Naive thymus-derived CD8-positive, alpha-beta T cell (primary cell): ENCODE data around the gene GATAD2A. TPM values are rescaled to one million over a fixed set of nuclear protein-coding genes. Genes with fewer than 3 reads are reported as not detected.

ENCODE experiments used
- ATAC-seq, 2 donors: fragments of 150-1000 bp; cut with Tn5 transposase in 1 of 2; sonication (Bioruptor Pico), chemical (Tn5 transposase) in 1 of 2; 1 replicate in 1 of 2; 2 replicates in 1 of 2; pipeline ENCODE4 v1.10.0; 2021; ENCODE audit warnings: mild to moderate bottlenecking in 2 of 2, moderate library complexity in 2 of 2
- POLR2A ChIA-PET: fragments of 350-600 bp; sonication (Branson Sonifier 250); formaldehyde crosslinking; loops from one replicate; lab custom pipeline; 2021; ENCODE audit warnings: antibody characterized with exemption; lab: Charles Lee
- DNase-seq, 10 donors: peaks; one replicate each; pipeline versions ENCODE4 v3.0.0 to v3.0.0-alpha.2; 2020 to 2022
- H3K27ac Mint-ChIP-seq, 10 donors: one replicate each; pipeline ENCODE4 v1.8.0; 2020 to 2022; ENCODE audit warnings: mild to moderate bottlenecking in 10 of 10, mixed read lengths in 10 of 10, moderate library complexity in 4 of 10, inconsistent platforms in 1 of 10
- H3K27me3 Mint-ChIP-seq, 5 donors: one replicate each; pipeline ENCODE4 v1.8.0; 2021 to 2022; ENCODE audit warnings: mixed read lengths in 5 of 5
- H3K36me3 Mint-ChIP-seq, 3 donors: one replicate each; pipeline ENCODE4 v1.8.0; 2020 to 2022; ENCODE audit warnings: mixed read lengths in 3 of 3, mild to moderate bottlenecking in 2 of 3, inconsistent platforms in 1 of 3
- H3K4me1 Mint-ChIP-seq, 4 donors: one replicate each; pipeline ENCODE4 v1.8.0; 2021 to 2022; ENCODE audit warnings: mixed read lengths in 4 of 4
- H3K4me3 Mint-ChIP-seq, 10 donors: one replicate each; pipeline ENCODE4 v1.8.0; 2020 to 2022; ENCODE audit warnings: mild to moderate bottlenecking in 10 of 10, mixed read lengths in 10 of 10, moderate library complexity in 6 of 10, inconsistent platforms in 1 of 10
- H3K9me3 Mint-ChIP-seq, 9 donors: one replicate each; pipeline ENCODE4 v1.8.0; 2020 to 2022; ENCODE audit warnings: mixed read lengths in 9 of 9, mild to moderate bottlenecking in 3 of 9, inconsistent platforms in 1 of 9, moderate library complexity in 1 of 9
- polyA plus RNA-seq, 3 donors: library from polyadenylated mRNA; unstranded; fragments of 300-500 nt; fragmentation: Illumina TruSeq; gene quantifications; one replicate each; pipeline ENCODE4 v1.2.3, GENCODE V29; 2021
- total RNA-seq, 8 experiments: library from RNA in 2 of 8; stranded (reverse) in 2 of 8; gene quantifications; one replicate each; pipeline ENCODE4 v1.2.3 and lab custom pipeline; 2021 to 2026

Gene GATAD2A
- total and polyA plus RNA-seq, 5 experiments from 2014 or later, result 14.5 to 107 (median 35.1) TPM

GRCh38 chr19:19416280-19416679, 10.8 kb downstream of the GATAD2A start:
- POLR2A ChIA-PET, result interaction anchor here (1.3 to 1.4 kb wide), 2 partner anchors 9 kb away, joined by 4 read pairs; no protein-coding TSS in a partner anchor
- Mint-ChIP-seq H3K27me3 (no peaks in the 10 kb centered on the region), H3K4me3 (peak overlapping the region in 8 of 10 donors; percentile 4 to 73 (median 48)), H3K36me3 (peaks cover 0 to 17% (median 0%) of the 10 kb centered on the region in 3 donors), H3K9me3 (no peaks in the 10 kb centered on the region), H3K4me1 (peaks cover 42 to 84% (median 78%) of the 10 kb centered on the region in 4 donors), H3K27ac (peak overlapping the region in 8 of 10 donors; percentile 44 to 85 (median 73))
- ATAC-seq (no peak), DNase-seq (no peak)

GRCh38 chr19:19417046-19417445, 11.6 kb downstream of the GATAD2A start:
- DNase-seq, result no peak
- POLR2A ChIA-PET, result interaction anchor here (1.0 to 1.7 kb wide), 4 partner anchors 9 to 73 kb away, joined by 3 to 5 read pairs (median 4); partner anchors contain the start of gene GATAD2A
- Mint-ChIP-seq H3K4me3 (peak overlapping the region in 6 of 10 donors; percentile 58 to 82 (median 71)), H3K4me1 (peaks cover 42 to 85% (median 80%) of the 10 kb centered on the region in 4 donors), H3K9me3 (no peaks in the 10 kb centered on the region), H3K36me3 (peaks cover 0 to 14% (median 0%) of the 10 kb centered on the region in 3 donors), H3K27ac (peak overlapping the region in 9 of 10 donors; percentile 43 to 82 (median 70)), H3K27me3 (no peaks in the 10 kb centered on the region)
- ATAC-seq, result no peak

DNA sequence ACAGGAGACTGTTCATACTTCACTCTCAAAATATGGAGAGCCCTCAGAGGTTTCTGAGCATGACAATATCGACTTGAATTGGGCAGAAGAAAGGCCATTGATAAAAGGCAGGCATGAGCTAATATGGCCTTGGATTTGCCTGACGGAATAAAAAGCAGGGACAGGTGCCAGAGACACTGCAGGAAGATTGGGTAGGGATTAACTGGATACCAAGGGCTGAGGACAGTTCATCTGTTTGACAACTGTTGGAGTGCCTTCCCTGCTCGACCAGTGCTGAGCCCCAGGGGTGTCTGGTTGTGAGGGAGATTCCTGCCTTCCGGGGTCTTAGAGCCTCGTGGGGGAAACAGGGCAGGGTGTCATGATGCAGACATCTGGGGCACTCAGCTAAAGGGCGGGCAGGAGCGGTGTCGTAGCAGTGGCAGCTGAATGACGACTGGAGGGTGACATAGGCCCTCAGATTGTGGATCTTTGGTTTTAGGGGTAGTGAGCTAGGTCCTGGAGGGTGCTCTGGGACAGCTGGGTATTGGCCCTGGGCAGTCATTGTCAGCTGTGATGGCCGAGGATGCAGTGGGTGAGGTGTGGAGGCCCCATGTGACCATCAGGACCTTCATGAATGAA, 12.3 kb downstream of the GATAD2A start:
- H3K4me3 Mint-ChIP-seq, result peak overlapping the region in 9 of 10 donors; percentile 61 to 82 (median 69)
- no peaks in the 10 kb centered on the region for H3K27me3 Mint-ChIP-seq
- H3K9me3 Mint-ChIP-seq, result no peaks in the 10 kb centered on the region
- DNase-seq (no peak), ATAC-seq (peak; percentile 16 to 28)
- H3K36me3 Mint-ChIP-seq, result peaks cover 0 to 14% (median 0%) of the 10 kb centered on the region in 3 donors
- H3K27ac Mint-ChIP-seq, result peak overlapping the region; percentile 6 to 90 (median 71)
- H3K4me1 Mint-ChIP-seq, result peaks cover 44 to 86% (median 80%) of the 10 kb centered on the region in 4 donors
- POLR2A ChIA-PET, result interaction anchor here (0.5 to 1.7 kb wide), 6 partner anchors 8 to 72 kb away, joined by 3 to 5 read pairs (median 4); partner anchors contain the start of gene GATAD2A

DNA sequence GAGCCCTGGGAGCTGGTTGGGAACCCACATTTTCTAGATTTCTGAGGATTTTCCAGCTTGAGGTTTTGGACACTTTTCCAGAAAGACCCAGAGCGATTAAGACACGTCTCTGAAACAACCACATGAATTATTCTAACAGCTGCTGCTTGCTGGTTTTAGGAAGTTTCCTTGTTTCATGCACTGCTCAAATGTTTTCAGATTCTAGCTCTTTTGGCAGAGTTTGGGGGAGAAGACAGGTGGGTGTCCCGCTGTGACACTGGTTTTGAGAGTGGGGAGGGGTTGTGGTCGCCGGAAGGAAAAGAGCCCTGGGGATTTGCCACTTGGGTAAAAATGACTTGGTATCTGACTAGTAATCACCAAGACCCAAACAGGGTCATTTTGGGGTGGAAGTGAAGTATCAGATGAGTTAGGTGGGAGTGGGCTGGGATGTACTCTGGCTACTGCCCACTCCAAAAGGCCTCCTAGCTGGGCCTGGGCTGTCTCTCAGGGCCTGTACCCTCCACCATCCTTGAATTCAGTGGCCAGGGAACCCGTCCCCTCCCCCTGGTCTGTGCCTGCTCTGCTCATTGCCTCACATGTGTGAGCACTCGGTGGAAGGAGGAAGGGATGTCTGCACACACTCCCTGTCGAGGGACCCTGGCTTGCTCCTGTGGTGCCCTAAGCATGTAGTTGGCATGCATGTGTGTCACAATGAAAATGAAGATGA, 13.2 kb downstream of the GATAD2A start:
- peaks cover 0 to 9% (median 0%) of the 10 kb centered on the region in 3 donors for H3K36me3 Mint-ChIP-seq
- POLR2A ChIA-PET, result interaction anchor here (0.6 to 1.7 kb wide), 4 partner anchors 11 to 386 kb away, joined by 3 to 5 read pairs (median 3); no protein-coding TSS in a partner anchor
- peak; percentile 34 to 36 for ATAC-seq
- H3K27me3 Mint-ChIP-seq, result no peaks in the 10 kb centered on the region
- peaks cover 41 to 86% (median 80%) of the 10 kb centered on the region in 4 donors for H3K4me1 Mint-ChIP-seq
- no peaks in the 10 kb centered on the region for H3K9me3 Mint-ChIP-seq
- no peak for DNase-seq
- H3K27ac Mint-ChIP-seq, result peak overlapping the region; percentile 53 to 94 (median 80)
- peak overlapping the region; percentile 36 to 82 (median 71) for H3K4me3 Mint-ChIP-seq

- Mint-ChIP-seq H3K27me3 (no peaks in the 10 kb centered on the region), H3K4me3 (peak overlapping the region in 9 of 10 donors; percentile 15 to 75 (median 54)), H3K4me1 (peaks cover 36 to 92% (median 82%) of the 10 kb centered on the region in 4 donors), H3K27ac (peak overlapping the region; percentile 63 to 93 (median 80)), H3K9me3 (no peaks in the 10 kb centered on the region), H3K36me3 (peaks cover 0 to 2% (median 0%) of the 10 kb centered on the region in 3 donors)
- DNase-seq (peak in 3 of 10 donors; percentile 16 to 60 (median 36)), ATAC-seq (peak; percentile 46 to 77)
- POLR2A ChIA-PET, result interaction anchor here (0.6 to 0.9 kb wide), 3 partner anchors 24 to 1377 kb away, joined by 3 to 7 read pairs (median 5); no protein-coding TSS in a partner anchor
Observed at GRCh38 chr19:19420570-19421298, 15.3 kb downstream of the GATAD2A start.

- ATAC-seq, result no peak
- Mint-ChIP-seq H3K4me3 (peak overlapping the region in 5 of 10 donors; percentile 15 to 71 (median 48)), H3K36me3 (no peaks in the 10 kb centered on the region), H3K4me1 (peaks cover 31 to 92% (median 81%) of the 10 kb centered on the region in 4 donors), H3K27ac (peak overlapping the region in 9 of 10 donors; percentile 63 to 93 (median 71)), H3K9me3 (no peaks in the 10 kb centered on the region), H3K27me3 (no peaks in the 10 kb centered on the region)
- POLR2A ChIA-PET, result no interaction called here
- no peak for DNase-seq
Observed at GRCh38 chr19:19421299-19421696, 15.8 kb downstream of the GATAD2A start.

- POLR2A ChIA-PET, result no interaction called here
- DNase-seq (no peak), ATAC-seq (no peak)
- H3K4me3 Mint-ChIP-seq, result peak overlapping the region in 2 of 10 donors; percentile 26 to 59
- H3K27me3 Mint-ChIP-seq, result no peaks in the 10 kb centered on the region
- H3K9me3 Mint-ChIP-seq, result no peaks in the 10 kb centered on the region
- H3K27ac Mint-ChIP-seq, result peak overlapping the region in 9 of 10 donors; percentile 28 to 93 (median 71)
- peaks cover 36 to 95% (median 80%) of the 10 kb centered on the region in 4 donors for H3K4me1 Mint-ChIP-seq
- H3K36me3 Mint-ChIP-seq, result peaks cover 0 to 4% (median 0%) of the 10 kb centered on the region in 3 donors
Observed at GRCh38 chr19:19422156-19422555, 16.7 kb downstream of the GATAD2A start.

- peaks cover 32 to 95% (median 80%) of the 10 kb centered on the region in 4 donors for H3K4me1 Mint-ChIP-seq
Observed at GRCh38 chr19:19423322-19423721, 17.8 kb downstream of the GATAD2A start.

DNA sequence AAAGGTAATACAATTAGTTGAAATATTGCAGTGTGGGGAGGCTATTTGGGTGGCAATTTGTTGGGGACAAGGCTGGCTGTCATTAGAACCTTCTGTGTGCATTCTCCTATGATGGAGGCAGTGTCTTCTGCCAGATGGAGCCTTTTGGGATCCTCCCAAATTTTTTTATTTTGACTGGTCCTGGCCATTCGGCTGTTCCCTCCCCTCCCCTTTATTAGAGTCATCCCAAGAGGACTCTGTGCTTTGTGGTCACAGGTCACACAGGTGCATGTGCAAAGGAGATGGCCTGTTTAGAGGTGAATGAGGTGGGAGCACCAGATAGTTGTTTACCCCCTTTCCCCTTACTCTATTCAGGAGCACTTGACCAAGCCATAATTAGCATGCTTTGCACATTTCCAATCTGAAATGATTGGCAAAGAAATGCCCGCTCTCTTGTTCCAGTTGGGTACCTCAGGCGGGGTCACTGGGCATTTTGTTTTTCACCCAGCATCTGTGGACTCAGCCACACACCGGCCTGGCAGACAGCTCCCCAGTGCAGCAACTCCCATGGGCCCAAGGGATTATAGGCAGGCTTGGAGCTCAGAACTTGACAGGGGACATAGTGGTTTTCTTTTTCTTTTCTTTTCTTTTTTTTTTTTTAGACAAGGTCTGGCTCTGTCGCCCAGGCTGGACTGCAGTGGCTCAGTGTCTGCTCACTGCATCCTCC, 19.8 kb downstream of the GATAD2A start:
- DNase-seq (no peak), ATAC-seq (no peak)
- peaks cover 0 to 14% (median 0%) of the 10 kb centered on the region in 3 donors for H3K36me3 Mint-ChIP-seq
- no peaks in the 10 kb centered on the region for H3K9me3 Mint-ChIP-seq
- H3K4me1 Mint-ChIP-seq, result peaks cover 39 to 99% (median 87%) of the 10 kb centered on the region in 4 donors
- peak overlapping the region in 8 of 10 donors; percentile 29 to 84 (median 60) for H3K27ac Mint-ChIP-seq
- H3K4me3 Mint-ChIP-seq, result peak overlapping the region in 3 of 10 donors; percentile 18 to 45 (median 24)
- no peaks in the 10 kb centered on the region for H3K27me3 Mint-ChIP-seq
- POLR2A ChIA-PET, result interaction anchor here (0.6 to 1.4 kb wide), 3 partner anchors 9 to 86 kb away, joined by 4 read pairs; no protein-coding TSS in a partner anchor

More at GRCh38 chr19:19423322-19423721, 17.8 kb downstream of the GATAD2A start:
- ATAC-seq, result no peak
- POLR2A ChIA-PET, result interaction anchor here (0.8 kb wide), 1 partner anchor 37 kb away, joined by 3 read pairs; no protein-coding TSS in a partner anchor
- H3K27me3 Mint-ChIP-seq, result no peaks in the 10 kb centered on the region
- no peaks in the 10 kb centered on the region for H3K9me3 Mint-ChIP-seq
- DNase-seq, result no peak
- H3K4me3 Mint-ChIP-seq, result no peak overlapping the region
- H3K36me3 Mint-ChIP-seq, result peaks cover 0 to 12% (median 0%) of the 10 kb centered on the region in 3 donors
- H3K27ac Mint-ChIP-seq, result peak overlapping the region in 8 of 10 donors; percentile 7 to 87 (median 57)

- Mint-ChIP-seq H3K36me3 (peaks cover 0 to 14% (median 0%) of the 10 kb centered on the region in 3 donors), H3K27me3 (no peaks in the 10 kb centered on the region), H3K4me1 (peaks cover 40 to 99% (median 87%) of the 10 kb centered on the region in 4 donors), H3K27ac (peak overlapping the region in 7 of 10 donors; percentile 51 to 87 (median 73)), H3K9me3 (no peaks in the 10 kb centered on the region), H3K4me3 (peak overlapping the region in 1 of 10 donors; percentile 38)
- POLR2A ChIA-PET, result interaction anchor here (0.6 to 1.4 kb wide), 2 partner anchors 9 to 85 kb away, joined by 4 read pairs; no protein-coding TSS in a partner anchor
- DNase-seq (no peak), ATAC-seq (no peak)
Observed at GRCh38 chr19:19426216-19426615, 20.7 kb downstream of the GATAD2A start.

DNA sequence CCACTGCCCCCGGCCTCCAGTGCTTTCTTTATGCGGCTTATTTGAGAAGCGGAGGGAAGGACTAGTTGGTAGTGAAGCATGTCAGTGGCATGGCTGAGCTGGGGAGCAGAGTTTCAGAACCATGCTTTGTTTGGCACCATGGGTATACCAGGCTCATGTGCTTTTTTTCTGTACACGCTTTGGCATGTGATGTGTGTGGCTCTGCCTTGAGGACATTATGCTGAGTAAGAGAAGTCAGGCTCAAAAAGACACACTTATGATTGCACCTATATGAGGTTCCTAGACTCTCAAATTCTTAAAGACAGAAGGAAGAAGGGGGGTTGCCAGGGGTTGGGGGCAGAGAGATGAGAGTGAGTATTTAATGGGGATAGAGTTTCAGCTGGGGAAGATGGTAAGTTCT, 21.3 kb downstream of the GATAD2A start:
- POLR2A ChIA-PET, result no interaction called here
- Mint-ChIP-seq H3K4me3 (peak overlapping the region in 3 of 10 donors; percentile 16 to 43 (median 24)), H3K4me1 (peaks cover 40 to 99% (median 86%) of the 10 kb centered on the region in 4 donors), H3K9me3 (no peaks in the 10 kb centered on the region), H3K27me3 (no peaks in the 10 kb centered on the region), H3K27ac (peak overlapping the region; percentile 35 to 88 (median 68)), H3K36me3 (peaks cover 0 to 14% (median 0%) of the 10 kb centered on the region in 3 donors)
- DNase-seq, result no peak
- no peak for ATAC-seq
